DND-41 (cell line): ENCODE data around the gene WFIKKN2.

Experiments
- ATAC-seq: fragments of 200-7000 bp; cut with Tn5 transposase; 3 replicates; pipeline ENCODE4 v1.9.1; 2021; ENCODE audit warnings: low read depth; ENCODE audit not compliant: insufficient read depth
- DNase-seq: peaks from one replicate; pipeline ENCODE4 v3.0.0-alpha.2; 2020
- H2AFZ ChIP-seq: 2 replicates; pipeline ENCODE4 v1.6.0; 2012; ENCODE audit warnings: low read depth, low read length
- H3K27ac ChIP-seq: 2 replicates; pipeline ENCODE4 v1.5.1; 2012; ENCODE audit warnings: low read length, inconsistent platforms
- H3K27me3 ChIP-seq: fragments of 200-600 bp; sonication (generic); 2 replicates; pipeline ENCODE4 v1.6.0; 2012; ENCODE audit warnings: low read length, mild to moderate bottlenecking, inconsistent platforms; ENCODE audit not compliant: insufficient read depth, poor library complexity
- H3K36me3 ChIP-seq: 2 replicates; pipeline ENCODE4 v1.5.1; 2012; ENCODE audit warnings: low read length, inconsistent platforms; ENCODE audit not compliant: insufficient read depth
- H3K4me1 ChIP-seq: 2 replicates; pipeline ENCODE4 v1.5.1; 2012; ENCODE audit warnings: mild to moderate bottlenecking, low read length; ENCODE audit not compliant: insufficient read depth
- H3K4me2 ChIP-seq: 2 replicates; pipeline ENCODE4 v1.6.0; 2012; ENCODE audit warnings: mild to moderate bottlenecking, moderate library complexity, low read length, inconsistent platforms; ENCODE audit not compliant: insufficient read depth
- H3K4me3 ChIP-seq, 2 experiments: fragments of 200-600 bp in 1 of 2; shearing (Covaris generic) in 1 of 2; 2 replicates each; pipeline ENCODE4 v1.5.1; 2012 to 2016; ENCODE audit warnings: inconsistent platforms in 2 of 2, low read length in 2 of 2, mild to moderate bottlenecking in 2 of 2, low read depth in 1 of 2, moderate library complexity in 1 of 2
- H3K79me2 ChIP-seq: 2 replicates; pipeline ENCODE4 v1.6.0; 2012; ENCODE audit warnings: low read length, inconsistent platforms; ENCODE audit not compliant: insufficient read depth
- H3K9ac ChIP-seq: 2 replicates; pipeline ENCODE4 v1.6.0; 2012; ENCODE audit warnings: low read depth, mild to moderate bottlenecking, inconsistent platforms, low read length, moderate library complexity
- H3K9me3 ChIP-seq: 2 replicates; pipeline ENCODE4 v1.5.1; 2012; ENCODE audit warnings: low read length, moderate library complexity, mild to moderate bottlenecking, inconsistent platforms; ENCODE audit not compliant: insufficient read depth, severe bottlenecking
- H4K20me1 ChIP-seq: 2 replicates; pipeline ENCODE4 v1.6.0; 2012; ENCODE audit warnings: low read length; ENCODE audit not compliant: insufficient read depth
- CTCF ChIP-seq: IDR thresholded peaks from 2 replicates; pipeline ENCODE4 v1.5.1; 2012; ENCODE audit warnings: borderline replicate concordance, low read length, moderate library complexity, mild to moderate bottlenecking; ENCODE audit not compliant: poor library complexity, severe bottlenecking; ENCODE audit errors: extremely low read depth
- EZH2 ChIP-seq: IDR thresholded peaks from 3 replicates; pipeline ENCODE4 v1.6.1; 2012; ENCODE audit warnings: borderline replicate concordance, low read depth, mild to moderate bottlenecking, moderate library complexity, low read length, inconsistent platforms; ENCODE audit not compliant: severe bottlenecking

WFIKKN2 gene

GRCh38 chr17:50843150-50843905 is 7.9 kb downstream of the WFIKKN2 start:
- H3K27ac ChIP-seq, result no peak overlapping the region
- H4K20me1 ChIP-seq, result peaks cover 2% of the 10 kb centered on the region; the same call in 1 of the 2 replicates
- H2AFZ ChIP-seq, result no peak overlapping the region
- no peaks in the 10 kb centered on the region for H3K79me2 ChIP-seq
- no peaks in the 10 kb centered on the region for H3K36me3 ChIP-seq
- H3K4me2 ChIP-seq, result no peak overlapping the region
- no peak overlapping the region for H3K4me3 ChIP-seq
- DNase-seq, result no peak
- H3K27me3 ChIP-seq, result no peaks in the 10 kb centered on the region
- no peaks in the 10 kb centered on the region for H3K4me1 ChIP-seq
- H3K9me3 ChIP-seq, result no peaks in the 10 kb centered on the region
- ATAC-seq, result no peak
- TF ChIP-seq CTCF (no peak), EZH2 (no peak)
- no peak overlapping the region for H3K9ac ChIP-seq

- no peak overlapping the region for H3K27ac ChIP-seq
- H4K20me1 ChIP-seq, result peaks cover 2% of the 10 kb centered on the region; the same call in 1 of the 2 replicates
- no peak overlapping the region for H3K4me3 ChIP-seq
- no peak overlapping the region for H3K4me2 ChIP-seq
- H3K79me2 ChIP-seq, result no peaks in the 10 kb centered on the region
- H3K36me3 ChIP-seq, result no peaks in the 10 kb centered on the region
- ATAC-seq (no peak), DNase-seq (no peak)
- H3K9me3 ChIP-seq, result no peaks in the 10 kb centered on the region
- H2AFZ ChIP-seq, result no peak overlapping the region
- H3K27me3 ChIP-seq, result no peaks in the 10 kb centered on the region
- no peaks in the 10 kb centered on the region for H3K4me1 ChIP-seq
- H3K9ac ChIP-seq, result no peak overlapping the region
- TF ChIP-seq CTCF (no peak), EZH2 (no peak)
Observed at GRCh38 chr17:50844117-50844700, 8.8 kb downstream of the WFIKKN2 start.

GRCh38 chr17:50845240-50846147 is 10.1 kb downstream of the WFIKKN2 start:
- Histone ChIP-seq H3K4me1 (no peaks in the 10 kb centered on the region), H4K20me1 (peaks cover 2% of the 10 kb centered on the region; the same call in 1 of the 2 replicates), H3K36me3 (no peaks in the 10 kb centered on the region), H3K4me2 (no peak overlapping the region), H3K27ac (no peak overlapping the region), H3K79me2 (no peaks in the 10 kb centered on the region), H3K9ac (no peak overlapping the region), H2AFZ (no peak overlapping the region), H3K4me3 (no peak overlapping the region), H3K27me3 (no peaks in the 10 kb centered on the region), H3K9me3 (no peaks in the 10 kb centered on the region)
- TF ChIP-seq EZH2, result no peak
- TF ChIP-seq CTCF, result no peak
- ATAC-seq (no peak), DNase-seq (no peak)
